ENCODE results near the gene TERT.

TERT gene

DNA sequence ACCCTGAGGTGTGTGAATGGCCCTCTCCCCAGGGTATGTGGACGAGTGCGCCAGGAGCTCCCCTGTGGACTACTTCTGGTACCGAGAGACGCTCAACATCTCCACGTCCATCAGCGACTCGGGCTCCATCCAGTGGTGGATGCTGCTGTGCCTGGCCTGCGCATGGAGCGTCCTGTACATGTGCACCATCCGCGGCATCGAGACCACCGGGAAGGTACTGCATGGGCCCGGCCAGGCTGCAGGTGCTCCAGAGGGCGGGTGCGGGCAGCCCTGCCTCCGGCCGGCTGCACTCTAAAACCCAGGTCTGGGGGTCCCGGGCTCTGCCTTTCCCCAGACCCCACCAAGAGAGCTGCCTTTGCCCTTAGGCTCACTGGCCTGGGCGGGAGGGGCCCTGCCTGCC, 82.6 kb downstream of the TERT start:
- in situ Hi-C loops (cut with HindIII; ENCODE audit: low sequenced_read_pairs), result no loop called here

DNA sequence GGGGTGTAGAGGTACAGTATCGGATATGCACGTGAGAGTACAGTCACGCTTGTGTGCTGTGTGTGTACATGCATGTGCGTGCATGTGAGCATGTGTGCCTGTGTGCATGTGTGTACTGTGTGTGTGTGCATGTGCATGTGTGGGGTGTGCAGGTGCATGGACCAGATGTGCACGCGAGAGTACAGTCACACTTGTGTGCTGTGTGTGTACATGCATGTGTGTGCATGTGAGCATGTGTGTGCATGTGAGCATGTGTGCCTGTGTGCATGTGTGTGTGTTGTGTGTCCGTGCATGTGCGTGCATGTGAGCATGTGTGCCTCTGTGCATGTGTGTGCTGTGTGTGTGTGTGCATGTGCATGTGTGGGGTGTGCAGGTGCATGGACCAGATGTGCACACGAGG, 83.2 kb downstream of the TERT start:
- in situ Hi-C loops (cut with HindIII; ENCODE audit: low sequenced_read_pairs), result no loop called here

DNA sequence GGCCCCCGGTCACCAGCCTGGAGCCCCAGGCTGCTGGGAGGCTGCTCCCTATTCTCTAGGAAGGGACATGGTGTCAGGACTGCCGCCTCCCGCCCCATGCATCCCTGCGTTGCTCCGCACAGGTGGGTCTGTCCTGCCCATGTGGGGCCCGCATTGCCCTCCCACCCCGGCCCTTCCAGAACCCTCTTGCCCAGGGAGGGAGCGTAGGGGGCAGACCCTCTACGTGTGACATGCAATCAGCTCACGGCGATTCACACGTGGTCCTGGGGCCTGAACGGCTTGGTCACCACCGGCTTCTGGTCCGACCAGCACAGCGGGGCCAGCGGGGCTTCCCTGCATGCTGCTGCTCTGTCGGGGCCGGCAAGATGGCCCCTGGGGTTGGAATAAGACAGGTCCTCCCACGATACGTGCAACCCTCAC, 84.0 kb downstream of the TERT start:
- in situ Hi-C loops (cut with HindIII; ENCODE audit: low sequenced_read_pairs), result no loop called here

DNA sequence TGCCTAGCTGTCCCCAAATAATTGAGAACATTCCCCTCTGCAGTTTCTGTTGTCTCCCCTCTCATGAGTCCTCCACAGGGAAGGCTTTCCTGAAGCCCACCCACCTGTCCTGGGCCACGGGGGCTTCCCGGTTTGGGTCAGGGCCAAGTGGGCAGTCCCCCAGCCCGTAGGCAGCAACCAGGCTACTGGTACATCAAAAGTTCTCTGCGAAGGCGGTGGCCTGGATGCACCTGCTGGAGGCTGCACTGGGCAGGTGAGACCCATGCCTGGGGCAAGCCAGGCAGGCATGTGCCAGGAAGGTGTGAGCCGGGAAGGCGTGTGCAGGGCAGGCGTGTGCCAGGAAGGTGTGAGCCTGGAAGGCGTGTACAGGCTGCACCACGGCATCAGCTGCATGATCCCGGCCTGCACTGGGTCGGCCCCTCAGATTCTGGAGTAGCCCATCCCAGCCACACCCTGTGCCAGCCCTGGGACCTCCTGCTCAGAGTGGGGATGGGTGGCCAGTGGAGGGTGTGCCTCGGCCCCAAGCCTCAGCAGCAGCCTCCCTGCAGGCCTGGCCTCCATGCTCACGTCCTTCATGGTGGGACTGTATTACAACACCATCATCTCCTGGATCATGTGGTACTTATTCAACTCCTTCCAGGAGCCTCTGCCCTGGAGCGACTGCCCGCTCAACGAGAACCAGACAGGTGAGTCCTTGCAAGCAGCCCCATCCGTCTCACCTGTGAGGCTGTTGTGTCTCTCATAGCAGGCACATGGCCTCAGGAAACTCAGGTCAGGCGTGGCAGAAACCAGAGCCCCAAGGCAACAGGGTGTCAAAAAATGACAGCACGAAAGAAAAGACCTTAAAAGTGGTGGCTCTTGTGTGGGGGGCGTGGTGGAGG, 84.7 kb downstream of the TERT start:
- in situ Hi-C loops (cut with HindIII; ENCODE audit: low sequenced_read_pairs), result loop anchor here (10.0 kb wide), 1 partner anchor 245 kb away; no protein-coding TSS in a partner anchor

DNA sequence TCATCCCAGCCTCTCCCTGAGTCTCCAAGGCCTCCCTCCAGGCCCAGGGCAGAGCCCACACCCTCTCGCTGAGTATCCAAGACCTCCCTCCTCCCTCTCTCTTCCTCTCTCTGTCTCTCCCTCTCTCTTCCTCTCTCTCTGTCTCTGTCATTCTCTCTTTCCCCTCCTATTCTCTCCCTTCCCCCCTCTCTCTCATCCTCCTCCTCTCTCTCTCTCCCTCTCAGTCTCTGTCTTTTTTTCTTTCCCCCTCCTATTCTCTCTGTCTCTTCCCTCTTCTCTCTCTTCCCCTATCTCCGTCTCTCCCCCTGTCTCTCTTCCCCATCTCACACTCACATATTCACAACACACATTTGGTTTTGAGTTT, 85.4 kb downstream of the TERT start:
- in situ Hi-C loops (cut with HindIII; ENCODE audit: low sequenced_read_pairs), result loop anchor here (10.0 kb wide), 1 partner anchor 245 kb away; no protein-coding TSS in a partner anchor

DNA sequence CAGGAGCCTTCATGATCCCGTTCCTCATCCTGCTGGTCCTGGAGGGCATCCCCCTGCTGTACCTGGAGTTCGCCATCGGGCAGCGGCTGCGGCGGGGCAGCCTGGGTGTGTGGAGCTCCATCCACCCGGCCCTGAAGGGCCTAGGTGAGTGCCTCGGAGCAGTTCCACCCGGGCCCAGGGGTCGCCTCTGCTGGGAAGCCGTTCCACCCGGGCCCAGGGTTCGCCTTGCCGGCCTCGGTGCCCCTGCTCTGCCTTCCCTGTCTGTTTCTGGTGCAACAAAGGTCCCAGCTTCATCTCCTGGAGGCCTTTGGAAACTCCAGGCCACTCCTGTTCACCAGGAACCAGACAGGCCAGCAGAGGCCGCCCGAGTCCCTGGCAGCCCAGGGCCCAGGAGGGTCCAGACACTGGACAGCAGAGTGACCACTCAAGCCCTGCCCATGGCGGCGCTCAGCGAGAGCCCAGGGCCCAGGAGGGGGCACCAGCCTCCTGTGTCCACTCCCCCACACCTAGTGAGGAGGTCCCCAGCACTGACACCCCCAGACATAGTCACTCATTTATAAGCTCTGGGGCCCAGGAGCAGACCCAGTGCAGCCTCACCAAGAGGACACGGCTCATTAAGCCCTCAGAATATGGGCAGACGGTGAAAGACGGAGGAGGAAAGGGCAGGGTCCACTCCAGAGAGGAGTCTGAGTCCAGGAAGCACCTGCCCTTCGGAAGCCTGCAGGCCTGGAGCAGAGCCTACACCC, 86.0 kb downstream of the TERT start:
- in situ Hi-C loops (cut with HindIII; ENCODE audit: low sequenced_read_pairs), result loop anchor here (10.0 kb wide), 1 partner anchor 244 kb away; no protein-coding TSS in a partner anchor

DNA sequence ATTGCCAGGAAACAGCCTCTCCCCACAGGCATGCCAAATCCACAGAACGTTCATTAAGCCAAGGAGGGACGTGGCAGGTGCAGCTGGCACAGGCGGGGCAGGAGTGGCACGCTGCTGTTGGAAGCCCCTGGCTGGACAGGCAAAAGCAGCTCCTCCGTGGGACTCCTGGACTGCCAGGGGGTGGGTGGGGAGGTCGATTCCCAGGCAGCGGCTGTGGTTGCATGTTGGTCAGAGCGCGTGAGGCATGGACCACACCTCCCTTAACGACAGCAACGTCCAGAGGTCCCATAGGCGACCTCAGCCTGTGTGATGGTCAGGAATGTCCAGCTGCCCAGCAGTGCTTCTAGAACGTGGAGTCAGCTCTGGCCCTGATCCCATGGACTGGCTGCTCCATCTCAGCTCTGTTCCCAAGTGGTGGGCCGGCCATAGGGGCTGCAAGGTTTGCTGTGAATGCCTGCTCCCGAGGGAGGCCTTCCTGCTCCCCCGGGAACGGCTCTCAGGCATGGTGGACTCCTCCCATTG, 86.6 kb downstream of the TERT start:
- in situ Hi-C loops (cut with HindIII; ENCODE audit: low sequenced_read_pairs), result loop anchor here (10.0 kb wide), 1 partner anchor 243 kb away; no protein-coding TSS in a partner anchor

DNA sequence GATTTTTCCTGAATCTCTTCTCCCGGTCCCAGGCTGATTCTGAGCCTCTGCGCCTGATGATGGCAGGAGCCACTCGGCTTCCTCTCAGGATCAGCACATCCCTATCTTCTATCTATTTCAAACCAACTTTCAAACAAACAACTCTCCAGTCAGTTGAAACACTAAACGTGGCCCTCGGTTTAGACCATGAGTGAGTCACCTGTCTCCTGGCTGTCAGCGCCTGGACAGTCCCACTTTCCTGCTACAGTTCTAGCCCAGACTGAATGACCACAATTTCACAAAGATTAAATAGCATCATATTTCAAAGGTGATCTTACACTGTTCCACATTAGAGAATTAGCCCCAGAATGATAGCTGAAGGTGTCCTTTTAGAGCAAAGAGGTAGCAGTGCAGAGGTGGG, 87.3 kb downstream of the TERT start:
- in situ Hi-C loops (cut with HindIII; ENCODE audit: low sequenced_read_pairs), result loop anchor here (10.0 kb wide), 1 partner anchor 243 kb away; no protein-coding TSS in a partner anchor

DNA sequence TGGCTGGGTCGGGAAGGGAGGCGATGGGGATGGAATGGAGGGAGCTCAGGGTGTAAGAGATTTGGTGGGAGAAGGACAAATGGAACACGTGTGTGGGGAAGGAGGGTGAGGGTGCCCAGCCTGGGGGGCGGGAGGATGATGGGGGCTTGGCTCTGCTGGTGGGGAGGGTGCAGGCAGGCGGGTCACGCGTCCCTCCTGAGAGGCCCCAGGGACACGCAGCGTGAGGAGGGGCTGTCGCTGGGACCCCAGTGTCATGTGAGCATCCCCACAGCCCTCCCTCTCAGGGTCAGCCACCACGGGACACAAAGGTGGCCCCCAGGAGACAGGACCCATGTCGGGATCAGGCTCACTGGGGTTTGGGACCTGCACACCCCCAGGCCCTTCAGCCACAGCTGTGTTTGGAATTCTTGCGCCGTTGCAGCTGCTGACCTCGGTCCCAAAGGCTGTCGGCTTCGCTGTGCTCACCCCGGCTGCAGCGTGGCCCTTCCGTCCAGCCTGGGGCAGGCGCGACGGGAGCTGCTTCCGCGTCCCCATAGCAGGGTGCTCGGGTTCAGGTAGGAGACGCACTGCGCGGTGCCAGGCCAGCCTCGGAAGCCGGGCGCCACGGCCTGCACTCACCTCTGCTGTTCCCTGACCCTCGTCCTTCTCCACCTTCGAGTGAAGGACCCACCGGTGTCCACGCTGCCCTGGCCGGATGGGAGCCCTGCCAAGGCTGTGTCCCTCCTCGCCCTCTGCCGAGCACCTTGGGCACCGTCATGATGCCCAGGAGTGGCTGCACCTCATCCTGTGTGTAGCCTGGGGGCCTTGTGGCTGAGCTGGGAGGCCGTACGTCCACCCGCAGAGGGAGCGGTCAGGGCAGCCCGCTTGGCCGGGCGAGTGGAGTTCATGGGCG, 88.1 kb downstream of the TERT start:
- in situ Hi-C loops (cut with HindIII; ENCODE audit: low sequenced_read_pairs), result loop anchor here (10.0 kb wide), 1 partner anchor 242 kb away; no protein-coding TSS in a partner anchor

DNA sequence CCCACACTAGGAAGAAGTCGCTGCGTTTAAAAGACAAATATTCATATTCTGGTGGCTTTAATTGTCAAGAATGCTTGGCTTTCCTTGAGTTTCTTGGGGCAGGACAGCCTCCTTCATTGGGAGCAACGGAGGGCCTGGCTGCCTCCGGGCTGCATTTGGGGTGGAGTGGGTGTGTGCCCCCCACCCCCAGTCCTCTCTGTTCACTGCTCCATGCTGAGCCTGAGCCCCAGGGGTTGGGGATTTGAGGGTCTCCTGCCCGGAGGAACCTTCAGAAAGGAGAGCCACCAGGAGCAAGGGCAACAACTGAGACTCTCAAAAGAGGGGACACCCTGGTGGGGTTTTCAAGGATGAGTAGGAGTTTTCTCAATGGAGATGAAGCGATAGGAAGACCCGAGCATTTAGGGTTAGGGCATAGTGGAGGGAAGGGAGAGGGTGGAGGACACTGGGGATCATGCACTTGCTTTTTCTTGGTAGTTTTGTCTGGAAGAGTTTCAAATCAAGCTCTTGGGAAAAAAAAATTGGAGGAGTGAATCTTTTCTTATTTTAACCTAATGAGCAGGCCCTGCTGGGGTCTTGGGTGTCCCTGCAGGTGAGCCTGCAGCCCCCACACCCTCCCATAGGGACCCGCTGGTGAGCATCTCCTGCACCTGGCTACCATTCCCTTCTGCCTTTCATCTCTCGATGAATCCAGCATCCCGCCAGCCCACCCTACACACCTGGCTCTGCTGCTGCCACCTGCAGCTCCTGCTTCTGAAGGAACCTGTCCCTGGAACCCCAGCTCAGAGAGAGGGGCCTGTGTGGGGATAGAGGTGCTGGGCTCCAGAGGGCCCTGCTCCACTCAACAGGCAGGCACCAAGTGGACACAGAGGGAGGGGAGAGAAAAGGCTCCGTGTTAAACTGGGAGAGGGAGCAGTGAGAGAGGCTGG, 89.3 kb downstream of the TERT start:
- in situ Hi-C loops (cut with HindIII; ENCODE audit: low sequenced_read_pairs), result loop anchor here (10.0 kb wide), 1 partner anchor 241 kb away; no protein-coding TSS in a partner anchor

DNA sequence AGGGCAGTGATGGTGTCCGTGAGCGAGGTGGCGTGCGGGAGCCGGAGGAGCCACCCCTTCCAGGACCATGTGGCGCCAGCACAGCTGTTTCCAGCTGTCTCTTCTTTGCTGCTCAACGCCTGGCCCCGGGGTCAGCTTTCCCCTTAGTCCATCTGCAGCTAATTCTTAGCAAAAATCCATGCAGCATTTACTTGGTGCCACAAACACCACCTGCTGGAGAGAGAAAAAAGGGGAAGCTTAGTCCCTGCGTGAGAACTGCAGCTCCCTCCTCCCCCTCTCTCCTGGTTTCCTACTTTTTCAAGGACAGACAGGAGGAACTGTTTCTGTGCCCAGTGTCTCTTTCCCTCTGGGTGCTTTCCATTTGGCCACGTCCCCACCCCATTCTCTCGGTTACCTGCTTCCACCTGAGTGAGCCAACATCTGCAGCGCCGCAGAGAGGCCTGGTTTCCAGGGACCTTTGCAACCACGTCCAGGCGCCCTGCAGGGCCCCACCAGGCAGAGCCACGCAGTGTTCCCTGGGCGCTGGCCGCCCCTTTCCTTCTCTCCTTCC, 90.1 kb downstream of the TERT start:
- in situ Hi-C loops (cut with HindIII; ENCODE audit: low sequenced_read_pairs), result loop anchor here (5.0 to 10.0 kb wide), 2 partner anchors 33 to 240 kb away; no protein-coding TSS in a partner anchor

DNA sequence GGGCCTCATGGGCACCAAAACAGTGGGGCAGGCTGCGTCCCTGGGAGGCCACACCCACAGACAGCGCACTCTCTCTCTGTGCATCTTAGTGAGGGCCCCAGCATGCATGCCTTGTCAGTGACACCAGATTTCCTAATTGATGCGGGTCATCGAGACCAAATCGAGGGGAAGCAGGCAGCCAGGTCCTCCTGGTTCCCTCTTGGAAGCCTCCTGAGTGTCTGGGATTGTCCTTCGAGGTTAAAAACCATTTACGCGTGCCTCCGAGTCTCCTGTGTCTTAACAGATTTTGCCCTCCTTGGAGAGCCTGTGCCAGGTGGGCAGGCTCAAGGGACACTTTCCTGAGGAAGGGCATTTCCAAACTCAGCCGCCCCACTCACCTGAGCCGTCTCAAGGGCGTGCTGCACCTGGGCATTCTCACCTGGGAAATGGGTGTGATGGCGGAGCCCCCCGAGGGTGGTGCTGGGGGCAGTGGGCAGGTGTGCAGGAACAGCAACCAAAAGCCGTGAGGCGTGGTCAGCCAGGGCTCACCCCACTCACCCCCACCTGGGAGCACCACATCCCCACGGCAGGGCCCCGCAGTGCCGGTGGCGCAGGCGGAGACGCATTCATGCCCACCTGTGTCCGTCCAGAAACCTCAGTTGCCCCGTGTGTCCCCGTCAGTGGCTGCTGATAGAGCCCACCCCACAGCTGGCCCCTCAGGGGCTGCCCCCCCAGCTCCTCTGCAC, 90.7 kb downstream of the TERT start:
- in situ Hi-C loops (cut with HindIII; ENCODE audit: low sequenced_read_pairs), result loop anchor here (5.0 to 10.0 kb wide), 2 partner anchors 33 to 239 kb away; no protein-coding TSS in a partner anchor

DNA sequence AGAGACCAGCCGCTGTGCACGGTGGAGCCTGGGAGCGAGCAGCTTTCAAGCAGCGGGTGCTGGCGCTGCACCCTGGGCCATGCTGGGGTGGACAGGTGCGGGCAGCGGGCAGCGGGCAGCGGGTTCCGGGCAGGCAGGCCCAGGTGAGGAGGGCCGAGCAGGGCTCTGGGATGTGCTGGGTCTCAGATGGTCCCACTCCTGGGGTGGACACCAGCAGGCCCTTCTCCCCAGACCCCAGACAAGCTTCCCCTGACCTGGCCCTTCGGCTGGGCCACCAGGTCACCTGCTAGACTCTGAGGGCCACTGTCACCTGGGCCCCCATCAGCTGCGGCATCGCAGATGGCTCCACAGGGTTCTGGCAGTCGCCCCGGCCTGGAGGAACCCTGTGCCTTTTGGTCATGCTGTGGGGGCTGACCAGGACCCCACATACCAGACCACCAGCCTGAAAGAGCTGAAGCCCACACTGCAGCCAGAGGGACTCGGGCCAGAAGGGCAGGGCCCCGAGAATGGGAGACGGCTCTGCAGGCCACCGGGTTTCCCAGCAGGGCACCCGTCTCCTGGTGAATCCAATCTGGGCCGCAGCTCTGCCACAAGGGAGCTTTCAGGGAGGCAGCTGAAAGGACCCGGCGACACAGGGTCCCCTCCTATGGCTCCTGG, 91.4 kb downstream of the TERT start:
- in situ Hi-C loops (cut with HindIII; ENCODE audit: low sequenced_read_pairs), result loop anchor here (5.0 to 10.0 kb wide), 2 partner anchors 34 to 239 kb away; no protein-coding TSS in a partner anchor
